Neutrophil (primary cell): Measurements from ENCODE around the gene ZNF761.
"Not testable (repeated sequence)": the region's sequence is repeated elsewhere in the genome, so short reads cannot be mapped to it uniquely, and the experiment has no call there.

Experiments
- H3K27ac ChIP-seq: fragments of 200-600 bp; sonication (generic); 2 replicates; pipeline ENCODE4 v1.5.1; 2016; ENCODE audit warnings: mild to moderate bottlenecking, moderate library complexity
- H3K27me3 ChIP-seq: fragments of 200-600 bp; sonication (generic); 2 replicates; pipeline ENCODE4 v1.6.0; 2016; ENCODE audit warnings: mild to moderate bottlenecking
- H3K36me3 ChIP-seq: fragments of 200-600 bp; sonication (generic); 2 replicates; pipeline ENCODE4 v1.5.1; 2017
- H3K4me1 ChIP-seq, 2 experiments: fragments of 200-600 bp in 1 of 2; sonication (generic) in 1 of 2; 1 replicate in 1 of 2; 2 replicates in 1 of 2; pipeline versions ENCODE4 v1.5.1 to v1.6.1; 2013 to 2016; ENCODE audit warnings: low read depth in 1 of 2, low read length in 1 of 2, mild to moderate bottlenecking in 1 of 2, moderate library complexity in 1 of 2; ENCODE audit not compliant: control insufficient read depth in 1 of 2, insufficient read depth in 1 of 2
- H3K4me3 ChIP-seq, 2 experiments: fragments of 200-600 bp in 1 of 2; sonication (generic) in 1 of 2; 1 replicate in 1 of 2; 2 replicates in 1 of 2; pipeline ENCODE4 v1.5.1; 2013 to 2016; ENCODE audit warnings: low read depth in 1 of 2, low read length in 1 of 2, mild to moderate bottlenecking in 1 of 2, moderate library complexity in 1 of 2
- H3K9me3 ChIP-seq: fragments of 200-600 bp; sonication (generic); 2 replicates; pipeline ENCODE4 v1.5.1; 2016
- TF ChIP-seq, protein P1 (sequence below): fragments of 200-600 bp; sonication (generic); IDR thresholded peaks from 2 replicates; pipeline ENCODE4 v1.5.1; 2016; ENCODE audit warnings: antibody characterized with exemption

Gene ZNF761

GRCh38 chr19:53467485-53468262 lies 35.9 kb downstream of the ZNF761 start, which contains the start of gene ZNF813:
TSS of gene ZNF813 (plus strand) at chr19:53467733. CDS start at chr19:53483823, 16,090 bp downstream.
- H3K4me1 ChIP-seq: peaks cover 13 to 18% of the 10 kb centered on the region in 2 experiments
- peak within 1 kb of the TSS; percentile 57 for H3K27ac ChIP-seq
- H3K36me3 ChIP-seq: no peaks in the 10 kb centered on the region
- peak within 1 kb of the TSS; percentile 73 to 76 for H3K4me3 ChIP-seq
- peaks cover 45% of the 10 kb centered on the region for H3K27me3 ChIP-seq
- H3K9me3 ChIP-seq: peaks cover 4% of the 10 kb centered on the region
- TF ChIP-seq, protein P1, sequence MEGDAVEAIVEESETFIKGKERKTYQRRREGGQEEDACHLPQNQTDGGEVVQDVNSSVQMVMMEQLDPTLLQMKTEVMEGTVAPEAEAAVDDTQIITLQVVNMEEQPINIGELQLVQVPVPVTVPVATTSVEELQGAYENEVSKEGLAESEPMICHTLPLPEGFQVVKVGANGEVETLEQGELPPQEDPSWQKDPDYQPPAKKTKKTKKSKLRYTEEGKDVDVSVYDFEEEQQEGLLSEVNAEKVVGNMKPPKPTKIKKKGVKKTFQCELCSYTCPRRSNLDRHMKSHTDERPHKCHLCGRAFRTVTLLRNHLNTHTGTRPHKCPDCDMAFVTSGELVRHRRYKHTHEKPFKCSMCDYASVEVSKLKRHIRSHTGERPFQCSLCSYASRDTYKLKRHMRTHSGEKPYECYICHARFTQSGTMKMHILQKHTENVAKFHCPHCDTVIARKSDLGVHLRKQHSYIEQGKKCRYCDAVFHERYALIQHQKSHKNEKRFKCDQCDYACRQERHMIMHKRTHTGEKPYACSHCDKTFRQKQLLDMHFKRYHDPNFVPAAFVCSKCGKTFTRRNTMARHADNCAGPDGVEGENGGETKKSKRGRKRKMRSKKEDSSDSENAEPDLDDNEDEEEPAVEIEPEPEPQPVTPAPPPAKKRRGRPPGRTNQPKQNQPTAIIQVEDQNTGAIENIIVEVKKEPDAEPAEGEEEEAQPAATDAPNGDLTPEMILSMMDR: no peak

DNA sequence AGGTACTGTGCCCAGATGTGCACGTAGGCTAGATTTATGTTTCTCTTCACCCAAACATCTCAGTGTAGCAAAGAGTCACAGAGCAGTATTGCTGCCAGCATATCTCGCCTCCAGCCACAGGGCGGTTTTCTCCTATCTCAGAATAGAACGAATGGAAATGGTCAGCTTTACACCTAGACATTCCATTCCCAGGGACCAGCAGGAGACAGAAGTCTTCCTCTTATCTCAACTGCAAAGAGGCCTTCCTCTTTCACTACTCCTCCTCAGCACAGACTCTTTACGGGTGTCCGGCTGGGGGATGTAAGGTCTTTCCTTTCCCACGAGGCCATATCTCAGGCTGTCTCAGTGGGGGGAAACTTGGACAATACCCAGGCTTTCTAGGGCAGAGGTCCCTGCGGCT lies 36.8 kb downstream of the ZNF761 start:
- H3K9me3 ChIP-seq, H3K27ac ChIP-seq, H3K36me3 ChIP-seq, H3K4me3 ChIP-seq: not testable (repeated sequence)
- peaks cover 13 to 18% of the 10 kb centered on the region in 2 experiments for H3K4me1 ChIP-seq
- H3K27me3 ChIP-seq: peaks cover 36% of the 10 kb centered on the region

DNA sequence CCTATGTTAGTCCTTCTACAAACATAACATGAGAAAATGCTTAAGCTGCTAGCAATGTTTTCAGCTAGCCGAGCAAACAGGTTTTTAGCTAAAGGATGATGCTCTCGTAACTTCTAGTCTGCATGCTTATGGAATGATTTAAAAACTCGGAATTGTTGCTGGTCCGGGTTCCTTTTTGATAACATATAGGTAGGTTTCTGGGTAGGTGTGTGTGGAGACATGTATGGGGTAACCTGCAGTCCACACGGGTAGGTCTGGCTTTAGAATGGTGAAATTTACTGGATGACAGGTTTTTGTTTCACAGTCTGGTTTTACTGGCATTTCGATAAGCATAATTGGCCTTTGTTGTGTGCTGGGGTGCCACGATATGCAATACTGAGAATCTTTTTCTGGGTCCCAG lies 40.1 kb downstream of the ZNF761 start:
- H3K36me3 ChIP-seq: no peaks in the 10 kb centered on the region
- TF ChIP-seq, protein P1: no peak
- peaks cover 10 to 18% of the 10 kb centered on the region in 2 experiments for H3K4me1 ChIP-seq
- no peak overlapping the region for H3K4me3 ChIP-seq
- no peaks in the 10 kb centered on the region for H3K9me3 ChIP-seq
- no peak overlapping the region for H3K27ac ChIP-seq
- peaks cover 3% of the 10 kb centered on the region for H3K27me3 ChIP-seq

DNA sequence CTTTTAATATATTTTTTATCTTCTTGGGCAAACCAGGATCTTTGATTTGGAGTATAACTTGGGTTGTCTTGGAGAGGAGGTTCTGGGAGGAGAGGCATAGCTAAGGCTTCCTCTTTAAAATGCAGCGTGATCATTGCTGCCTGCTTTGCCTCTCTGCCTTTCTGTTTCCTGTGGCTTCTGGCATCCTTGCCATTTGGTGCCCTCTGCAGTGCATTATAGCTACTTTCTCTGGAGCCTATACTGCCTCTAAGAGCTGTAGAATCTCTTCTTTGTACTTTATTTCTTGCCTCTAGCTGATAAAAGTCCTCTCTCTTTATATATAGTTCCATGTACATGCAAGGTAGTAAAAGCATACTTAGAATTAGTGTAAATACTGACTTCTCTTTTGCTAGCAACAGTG lies 43.0 kb downstream of the ZNF761 start:
- H3K36me3 ChIP-seq, H3K27ac ChIP-seq, H3K27me3 ChIP-seq, H3K4me3 ChIP-seq, H3K4me1 ChIP-seq: not testable (repeated sequence)
- H3K9me3 ChIP-seq: peaks cover 12% of the 10 kb centered on the region

- H3K4me1 ChIP-seq, H3K27ac ChIP-seq, H3K36me3 ChIP-seq: not testable (repeated sequence)
Observed at GRCh38 chr19:53475470-53475869, 43.7 kb downstream of the ZNF761 start.

GRCh38 chr19:53483751-53484150 lies 52.0 kb downstream of the ZNF761 start:
- H3K4me3 ChIP-seq, H3K27me3 ChIP-seq, H3K27ac ChIP-seq, H3K36me3 ChIP-seq, H3K9me3 ChIP-seq, H3K4me1 ChIP-seq: not testable (repeated sequence)

More at GRCh38 chr19:53475470-53475869, 43.7 kb downstream of the ZNF761 start:
- peaks cover 12% of the 10 kb centered on the region for H3K9me3 ChIP-seq
- H3K27me3 ChIP-seq, H3K4me3 ChIP-seq: not testable (repeated sequence)

DNA sequence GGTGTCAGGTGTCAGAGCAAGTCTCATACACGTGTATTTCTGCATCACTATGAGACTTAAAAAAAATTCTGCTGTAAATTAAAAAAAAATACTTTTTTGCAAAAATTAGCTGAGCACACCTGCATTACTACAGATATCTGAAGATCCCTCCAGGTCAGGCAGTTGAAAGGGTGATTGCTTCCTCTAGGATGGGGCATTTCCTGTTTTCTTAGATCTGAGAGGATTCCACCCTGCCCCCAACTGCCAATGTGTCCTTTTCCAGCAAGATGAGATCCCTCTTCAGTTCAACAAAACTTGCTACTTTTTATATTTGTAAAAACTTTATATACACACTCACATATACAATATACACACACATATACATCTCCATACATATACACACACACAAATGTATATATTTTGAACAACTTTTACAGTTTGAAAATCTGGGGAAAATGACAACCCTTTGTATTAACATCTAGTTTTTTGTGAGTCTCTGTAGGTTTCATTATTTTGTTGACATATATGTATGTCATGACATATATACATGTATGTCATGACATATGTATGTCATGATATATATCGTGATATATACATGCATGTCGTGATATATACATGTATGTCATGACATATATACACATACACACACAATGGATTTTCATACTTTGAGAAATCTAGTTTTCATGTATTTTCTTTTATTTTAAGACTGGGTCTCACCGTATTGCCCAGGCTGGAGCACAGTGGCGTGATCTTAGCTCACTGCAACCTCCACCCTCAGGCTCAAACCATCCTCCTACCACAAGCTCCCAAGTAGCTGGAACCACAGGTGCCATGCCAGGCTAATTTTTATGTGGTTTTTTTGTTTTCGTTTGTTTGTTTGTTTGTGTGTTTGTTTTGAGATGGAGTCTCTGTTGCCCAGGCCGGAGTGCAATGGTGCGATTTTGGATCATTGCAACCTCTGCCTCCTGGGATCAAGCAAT lies 53.5 kb downstream of the ZNF761 start:
- TF ChIP-seq, protein P1: no peak
- H3K4me1 ChIP-seq: no peaks in the 10 kb centered on the region
- H3K27me3 ChIP-seq: no peaks in the 10 kb centered on the region
- peaks cover 16% of the 10 kb centered on the region for H3K9me3 ChIP-seq
- H3K36me3 ChIP-seq: peaks cover 3% of the 10 kb centered on the region
- H3K4me3 ChIP-seq: no peak overlapping the region
- H3K27ac ChIP-seq: no peak overlapping the region
